H1 (cell line): ENCODE measurements around the gene GXYLT2. TPM values are rescaled to one million over a fixed set of nuclear protein-coding genes. Genes with fewer than 3 reads are reported as not detected.

ENCODE experiments used
- CTCF ChIA-PET: fragments of 300-600 bp; sonication (Branson Sonifier 250); formaldehyde crosslinking; loops from one replicate; lab custom pipeline; 2021; ENCODE audit not compliant: partially characterized antibody; lab: Charles Lee
- POLR2A ChIA-PET: fragments of 300-600 bp; sonication (Branson Sonifier 250); formaldehyde crosslinking; loops from one replicate; lab custom pipeline; 2021; ENCODE audit warnings: inconsistent platforms; ENCODE audit not compliant: partially characterized antibody; lab: Charles Lee
- DNase-seq, 2 experiments: peaks; one replicate each; pipeline versions ENCODE4 v3.0.0 to v3.0.0-alpha.2; 2010 to 2022; ENCODE audit warnings: low spot score in 2 of 2, low read depth in 1 of 2, mixed read lengths in 1 of 2
- FAIRE-seq: peaks from 2 replicates; lab custom pipeline; 2011; peaks lifted over from hg19 to GRCh38; lab: Jason Lieb, UNC
- H2AFZ ChIP-seq: 2 replicates; pipeline ENCODE4 v1.8.1; 2012; ENCODE audit warnings: low read length, inconsistent platforms
- H2AK5ac ChIP-seq: 2 replicates; pipeline ENCODE4 v1.6.1; 2013; ENCODE audit warnings: low read depth, low read length
- H2BK120ac ChIP-seq: replicated peaks from 2 replicates; pipeline ENCODE3; 2013; ENCODE audit warnings: low read depth, low read length, inconsistent platforms
- H2BK12ac ChIP-seq: 2 replicates; pipeline ENCODE4 v1.6.1; 2013; ENCODE audit warnings: low read depth, low read length
- H2BK15ac ChIP-seq: 2 replicates; pipeline ENCODE4 v1.6.1; 2013; ENCODE audit warnings: low read length
- H2BK20ac ChIP-seq: 2 replicates; pipeline ENCODE4 v1.6.1; 2013; ENCODE audit warnings: low read length
- H2BK5ac ChIP-seq: 2 replicates; pipeline ENCODE4 v1.6.1; 2013; ENCODE audit warnings: low read depth, low read length
- H3K14ac ChIP-seq: 2 replicates; pipeline ENCODE4 v1.6.1; 2013; ENCODE audit warnings: inconsistent platforms; ENCODE audit not compliant: insufficient read length
- H3K18ac ChIP-seq: 2 replicates; pipeline ENCODE4 v1.6.1; 2013; ENCODE audit warnings: low read length; ENCODE audit errors: extremely low read depth
- H3K23ac ChIP-seq: 2 replicates; pipeline ENCODE4 v1.6.1; 2013; ENCODE audit warnings: inconsistent platforms; ENCODE audit not compliant: insufficient read length
- H3K23me2 ChIP-seq: 2 replicates; pipeline ENCODE4 v1.6.1; 2013; ENCODE audit warnings: low read depth, low read length
- H3K27ac ChIP-seq: 2 replicates; pipeline ENCODE4 v1.6.1; 2011; ENCODE audit warnings: low read depth, low read length, inconsistent platforms
- H3K27me3 ChIP-seq, 4 experiments: replicated peaks in 1 of 4; 1 replicate in 1 of 4; 2 replicates in 3 of 4; pipeline versions ENCODE4 v1.6.1 to v1.8.1; 2011 to 2013; ENCODE audit warnings: low read length in 3 of 4, mild to moderate bottlenecking in 3 of 4, inconsistent platforms in 2 of 4, mixed read lengths in 2 of 4, moderate library complexity in 1 of 4; ENCODE audit not compliant: control insufficient read depth in 3 of 4, insufficient read depth in 3 of 4; ENCODE audit errors: extremely low read depth in 1 of 4
- H3K36me3 ChIP-seq, 4 experiments: 2 replicates each; pipeline versions ENCODE4 v1.6.1 to v1.8.1; 2011 to 2013; ENCODE audit warnings: mild to moderate bottlenecking in 4 of 4, low read length in 3 of 4, moderate library complexity in 2 of 4, control low read depth in 1 of 4, inconsistent platforms in 1 of 4; ENCODE audit not compliant: insufficient read depth in 4 of 4, control insufficient read depth in 2 of 4
- H3K4ac ChIP-seq: replicated peaks from 2 replicates; pipeline ENCODE3; 2013; ENCODE audit warnings: low read length, low read depth, mixed read lengths, inconsistent platforms; ENCODE audit not compliant: insufficient read length
- H3K4me1 ChIP-seq, 4 experiments: replicated peaks in 1 of 4; 1 replicate in 1 of 4; 2 replicates in 3 of 4; pipeline versions ENCODE4 v1.6.1 to v1.8.1; 2011 to 2013; ENCODE audit warnings: low read length in 3 of 4, inconsistent platforms in 2 of 4, mixed read lengths in 1 of 4; ENCODE audit not compliant: insufficient read depth in 4 of 4, control insufficient read depth in 3 of 4
- H3K4me2 ChIP-seq, 2 experiments: 2 replicates each; pipeline versions ENCODE4 v1.6.1 to v1.8.1; 2011 to 2013; ENCODE audit warnings: low read depth in 2 of 2, low read length in 2 of 2, control low read depth in 1 of 2, inconsistent platforms in 1 of 2, mild to moderate bottlenecking in 1 of 2; ENCODE audit not compliant: insufficient read depth in 1 of 2
- H3K4me3 ChIP-seq, 4 experiments: fragments of 200-600, 300-600 bp in 1 of 4; sonication (generic), shearing (Covaris generic), sonication (Bioruptor Twin) in 1 of 4; 2 replicates each; pipeline versions ENCODE4 v1.5.1 to v1.8.1; 2011 to 2016; ENCODE audit warnings: low read length in 4 of 4, low read depth in 3 of 4, control low read depth in 2 of 4, inconsistent platforms in 2 of 4, mild to moderate bottlenecking in 2 of 4, mixed read lengths in 1 of 4, moderate library complexity in 1 of 4; ENCODE audit not compliant: insufficient read depth in 2 of 4; ENCODE audit errors: extremely low read depth in 1 of 4
- H3K56ac ChIP-seq: replicated peaks from 2 replicates; pipeline ENCODE3; 2013; ENCODE audit warnings: low read depth, mild to moderate bottlenecking, mixed read lengths, low read length, inconsistent platforms; ENCODE audit not compliant: insufficient read length
- H3K79me1 ChIP-seq: 2 replicates; pipeline ENCODE4 v1.6.1; 2013; ENCODE audit warnings: low read depth, low read length, control low read depth
- H3K79me2 ChIP-seq, 2 experiments: 2 replicates each; pipeline versions ENCODE4 v1.6.1 to v1.8.1; 2012 to 2013; ENCODE audit warnings: low read length in 2 of 2, mild to moderate bottlenecking in 2 of 2, inconsistent platforms in 1 of 2; ENCODE audit not compliant: insufficient read depth in 2 of 2, control insufficient read depth in 1 of 2
- H3K9ac ChIP-seq, 4 experiments: replicated peaks in 1 of 4; 1 replicate in 1 of 4; 2 replicates in 3 of 4; pipeline versions ENCODE4 v1.6.1 to v1.8.1; 2011 to 2013; ENCODE audit warnings: low read depth in 3 of 4, low read length in 3 of 4, control low read depth in 2 of 4, mild to moderate bottlenecking in 2 of 4, moderate library complexity in 2 of 4, inconsistent platforms in 1 of 4; ENCODE audit errors: extremely low read depth in 1 of 4
- H3K9me3 ChIP-seq, 2 experiments: 2 replicates each; pipeline versions ENCODE4 v1.6.1 to v1.8.1; 2012 to 2013; ENCODE audit warnings: mild to moderate bottlenecking in 2 of 2, moderate library complexity in 2 of 2, control low read depth in 1 of 2, inconsistent platforms in 1 of 2, low read depth in 1 of 2, low read length in 1 of 2, mixed read lengths in 1 of 2; ENCODE audit not compliant: insufficient read depth in 2 of 2
- H4K20me1 ChIP-seq, 2 experiments: replicated peaks in 1 of 2; 2 replicates each; pipeline versions ENCODE3 to v1.8.1; 2011 to 2013; ENCODE audit warnings: inconsistent platforms in 2 of 2, low read length in 2 of 2, mild to moderate bottlenecking in 1 of 2; ENCODE audit not compliant: insufficient read depth in 2 of 2, control insufficient read depth in 1 of 2
- H4K5ac ChIP-seq: 2 replicates; pipeline ENCODE4 v1.6.1; 2013; ENCODE audit warnings: low read length, low read depth, mixed read lengths, inconsistent platforms; ENCODE audit not compliant: insufficient read length
- H4K8ac ChIP-seq: 2 replicates; pipeline ENCODE4 v1.8.0; 2013; ENCODE audit warnings: mild to moderate bottlenecking, moderate library complexity, low read length, inconsistent platforms; ENCODE audit not compliant: insufficient read depth; ENCODE audit errors: extremely low read depth
- H4K91ac ChIP-seq: replicated peaks from 2 replicates; pipeline ENCODE3; 2013; ENCODE audit warnings: low read length, mixed read lengths, inconsistent platforms; ENCODE audit not compliant: insufficient read length
- CBX5 ChIP-seq: fragments of 300-800, 300-1000 bp; sonication (generic); IDR thresholded peaks from 2 replicates; pipeline ENCODE4 v1.7.1; 2016; ENCODE audit warnings: antibody characterized with exemption, low read length, low read depth
- EP300 ChIP-seq, 2 experiments: IDR thresholded peaks; 1 replicate in 1 of 2; 2 replicates in 1 of 2; pipeline ENCODE4 v1.6.1; 2011 to 2012; ENCODE audit warnings: low read depth in 2 of 2, low read length in 2 of 2, mild to moderate bottlenecking in 2 of 2, borderline replicate concordance in 1 of 2, inconsistent platforms in 1 of 2, moderate library complexity in 1 of 2
- JUN ChIP-seq: IDR thresholded peaks from 2 replicates; pipeline ENCODE4 v1.6.1; 2011; ENCODE audit warnings: low read depth, mild to moderate bottlenecking, improper control_type of control experiment, low read length
- KDM1A ChIP-seq: fragments of 200-600, 300-600 bp; sonication (generic); IDR thresholded peaks from 2 replicates; pipeline ENCODE4 v1.7.1; 2016; ENCODE audit warnings: mild to moderate bottlenecking, low read length, borderline replicate concordance
- NRF1 ChIP-seq: IDR thresholded peaks from 2 replicates; pipeline ENCODE4 v1.6.1; 2011; ENCODE audit warnings: mild to moderate bottlenecking, low read depth, low read length, improper control_type of control experiment
- POLR2AphosphoS5 ChIP-seq: IDR thresholded peaks from 2 replicates; pipeline ENCODE4 v1.6.1; 2011; ENCODE audit warnings: low read depth, low read length
- RAD21 ChIP-seq, 2 experiments: IDR thresholded peaks in 1 of 2; conservative IDR thresholded peaks in 1 of 2; 2 replicates each; pipeline ENCODE4 v1.6.1; 2011; ENCODE audit warnings: low read depth in 2 of 2, low read length in 2 of 2, improper control_type of control experiment in 1 of 2, inconsistent platforms in 1 of 2, mild to moderate bottlenecking in 1 of 2, moderate library complexity in 1 of 2
- RFX5 ChIP-seq: IDR thresholded peaks from 2 replicates; pipeline ENCODE4 v1.6.1; 2011; ENCODE audit warnings: low read depth, low read length, improper control_type of control experiment, borderline replicate concordance
- RXRA ChIP-seq: IDR thresholded peaks from 2 replicates; pipeline ENCODE4 v1.6.1; 2011; ENCODE audit warnings: low read depth, mild to moderate bottlenecking, low read length, moderate library complexity; ENCODE audit not compliant: insufficient read depth
- SIRT6 ChIP-seq: IDR thresholded peaks from one replicate; pipeline ENCODE4 v1.7.1; 2012; ENCODE audit warnings: low read length, inconsistent platforms
- SUZ12 ChIP-seq: fragments of 200-600 bp; sonication (generic); IDR thresholded peaks from 2 replicates; pipeline ENCODE4 v1.6.1; 2012; ENCODE audit warnings: mild to moderate bottlenecking, inconsistent platforms, low read length, moderate library complexity, mixed read lengths
- YY1 ChIP-seq: IDR thresholded peaks from 2 replicates; pipeline ENCODE4 v1.6.1; 2011; ENCODE audit warnings: low read depth, mild to moderate bottlenecking, low read length
- ZNF274 ChIP-seq: IDR thresholded peaks from 2 replicates; pipeline ENCODE4 v1.7.0; 2012; ENCODE audit warnings: low read length, borderline replicate concordance; ENCODE audit errors: extremely low read depth
- polyA plus RNA-seq, 7 experiments: library from polyadenylated mRNA; depleted of rRNA in 3 of 7; stranded (reverse) in 5 of 7; unstranded in 2 of 7; fragments of >200 nt in 5 of 7; fragments of 200-250 nt in 2 of 7; gene quantifications; 1 replicate in 5 of 7; 2 replicates in 1 of 7; 4 replicates in 1 of 7; pipeline versions ENCODE4 v1.2.1 to v1.2.3, GENCODE V29; 2011 to 2013; ENCODE audit warnings: missing spikeins in 2 of 7, mixed read lengths in 2 of 7
- total RNA-seq: library from RNA; stranded (reverse); fragmentation: NEBNext Ultra II Directional; extraction: Animal tissue kit (Norgen Biotek cat#: 25700); gene quantifications from 2 replicates; pipeline ENCODE4 v1.2.1, GENCODE V29; 2021

The GXYLT2 gene
- total and polyA plus RNA-seq, 2 of the 8 experiments (the other 6 are each of a cell fraction or from before 2014, with no cell fraction given): 1.8 to 5.6 TPM

DNA sequence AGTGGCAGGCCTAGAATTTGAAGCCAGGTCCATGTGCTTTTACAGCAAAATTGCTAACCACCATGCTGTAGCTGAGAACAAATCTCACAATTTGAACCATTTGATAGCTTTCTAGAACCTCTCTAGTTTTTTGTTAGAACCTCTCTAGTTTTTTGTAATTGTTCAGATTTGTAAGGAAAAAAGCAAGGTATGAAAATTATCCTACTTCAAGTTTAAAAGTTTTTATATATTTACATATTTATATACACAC lies 9.8 kb downstream of the GXYLT2 start:
- H3K36me3 ChIP-seq: no peaks in the 10 kb centered on the region
- H3K79me1 ChIP-seq: no peaks in the 10 kb centered on the region
- peaks cover 0 to 2% (median under 1%) of the 10 kb centered on the region in 4 experiments; a peak in 2 of 7 replicates for H3K4me1 ChIP-seq
- no peak for TF ChIP-seq RAD21 (IDR thresholded peaks at IDR 0.05 in 1 of 2, conservative IDR thresholded peaks at IDR 0.05 in 1 of 2; ENCODE audit: low read depth in 2 of 2, low read length in 2 of 2)
- TF ChIP-seq SIRT6: no peak
- TF ChIP-seq KDM1A: no peak
- TF ChIP-seq ZNF274: no peak
- TF ChIP-seq RXRA: no peak
- TF ChIP-seq JUN: no peak
- no peak for TF ChIP-seq SUZ12
- TF ChIP-seq CBX5: no peak
- TF ChIP-seq NRF1: no peak
- TF ChIP-seq EP300 (IDR thresholded peaks at IDR 0.05; ENCODE audit: borderline replicate concordance in 1 of 2, low read depth in 2 of 2, low read length in 2 of 2): no peak
- TF ChIP-seq POLR2AphosphoS5: no peak
- no peak for TF ChIP-seq RFX5
- no peak for TF ChIP-seq YY1
- no peak overlapping the region for H3K27ac ChIP-seq
- no peak overlapping the region for H2BK20ac ChIP-seq
- FAIRE-seq (no peak), DNase-seq (no peak)
- no peak overlapping the region for H4K91ac ChIP-seq
- no peaks in the 10 kb centered on the region for H4K20me1 ChIP-seq
- H3K56ac ChIP-seq: no peak overlapping the region
- H4K8ac ChIP-seq: no peak overlapping the region
- no peak overlapping the region for H2BK15ac ChIP-seq
- H3K18ac ChIP-seq: no peak overlapping the region
- no peak overlapping the region for H2BK12ac ChIP-seq
- no peaks in the 10 kb centered on the region for H3K79me2 ChIP-seq
- H3K4me3 ChIP-seq: no peak overlapping the region
- no peak overlapping the region for H2AK5ac ChIP-seq
- no peak overlapping the region for H3K4me2 ChIP-seq
- CTCF ChIA-PET: interaction anchor here (0.6 to 2.6 kb wide), 5 partner anchors 11 to 27 kb away, joined by 3 to 6 read pairs (median 5); no protein-coding TSS in a partner anchor
- H3K9me3 ChIP-seq: no peaks in the 10 kb centered on the region
- POLR2A ChIA-PET: no interaction called here
- H3K23ac ChIP-seq: no peak overlapping the region
- no peak overlapping the region for H3K9ac ChIP-seq
- no peak overlapping the region for H2BK5ac ChIP-seq
- no peak overlapping the region for H2AFZ ChIP-seq
- no peak overlapping the region for H3K4ac ChIP-seq
- H3K23me2 ChIP-seq: no peaks in the 10 kb centered on the region
- H2BK120ac ChIP-seq: no peak overlapping the region
- no peak overlapping the region for H3K14ac ChIP-seq
- H3K27me3 ChIP-seq: no peaks in the 10 kb centered on the region
- H4K5ac ChIP-seq: no peak overlapping the region
